Hepatocyte (in vitro differentiated cells): ENCODE data around the gene MMP20. TPM values are rescaled to one million over a fixed set of nuclear protein-coding genes. Genes with fewer than 3 reads are reported as not detected.

Experiments used
- DNase-seq: peaks from one replicate; pipeline ENCODE4 v3.0.0-alpha.2; 2016; ENCODE audit warnings: low spot score
- H2AFZ ChIP-seq: fragments of 200-600 bp; sonication (generic); 2 replicates; pipeline ENCODE4 v1.6.0; 2016; ENCODE audit warnings: antibody characterized with exemption, mild to moderate bottlenecking
- H3K27ac ChIP-seq: fragments of 200-600 bp; sonication (generic); 2 replicates; pipeline ENCODE4 v1.5.1; 2016; ENCODE audit warnings: mild to moderate bottlenecking
- H3K27me3 ChIP-seq: fragments of 200-600 bp; sonication (generic); 2 replicates; pipeline ENCODE4 v1.6.1; 2016
- H3K36me3 ChIP-seq: fragments of 200-600 bp; sonication (generic); replicated peaks from 2 replicates; pipeline ENCODE4 v1.5.1; 2016; ENCODE audit warnings: low read depth; ENCODE audit not compliant: insufficient read depth
- H3K4me1 ChIP-seq: fragments of 200-600 bp; sonication (generic); 2 replicates; pipeline ENCODE4 v1.5.1; 2016; ENCODE audit warnings: mild to moderate bottlenecking, moderate library complexity; ENCODE audit not compliant: insufficient read depth
- H3K4me2 ChIP-seq: fragments of 200-600 bp; sonication (generic); 2 replicates; pipeline ENCODE4 v1.6.0; 2016
- H3K4me3 ChIP-seq: fragments of 200-600 bp; sonication (generic); 2 replicates; pipeline ENCODE4 v1.5.1; 2016; ENCODE audit warnings: mild to moderate bottlenecking
- H3K79me2 ChIP-seq: fragments of 200-600 bp; sonication (generic); 2 replicates; pipeline ENCODE4 v1.6.0; 2017; ENCODE audit warnings: mild to moderate bottlenecking
- H3K9me2 ChIP-seq: fragments of 200-600 bp; sonication (generic); replicated peaks from 2 replicates; pipeline ENCODE4 v1.6.0; 2017; ENCODE audit warnings: mild to moderate bottlenecking; ENCODE audit not compliant: insufficient read depth
- H3K9me3 ChIP-seq: fragments of 200-600 bp; sonication (generic); 2 replicates; pipeline ENCODE4 v1.5.1; 2016; ENCODE audit warnings: low read depth, mild to moderate bottlenecking
- H4K20me1 ChIP-seq: fragments of 200-600 bp; sonication (generic); 2 replicates; pipeline ENCODE4 v1.6.0; 2016; ENCODE audit warnings: mild to moderate bottlenecking; ENCODE audit not compliant: insufficient read depth, poor library complexity, severe bottlenecking
- CTCF ChIP-seq: fragments of 200-600 bp; sonication (generic); IDR thresholded peaks from 2 replicates; pipeline ENCODE4 v1.5.1; 2016; ENCODE audit warnings: antibody characterized with exemption, mild to moderate bottlenecking; ENCODE audit not compliant: poor library complexity
- EZH2 ChIP-seq: fragments of 200-600 bp; sonication (generic); IDR thresholded peaks from 2 replicates; pipeline ENCODE4 v1.6.1; 2016; ENCODE audit warnings: antibody characterized with exemption, mild to moderate bottlenecking, borderline replicate concordance
- EZH2phosphoT487 ChIP-seq: fragments of 200-600 bp; sonication (generic); IDR thresholded peaks from one replicate; pipeline ENCODE4 v1.6.1; 2018; ENCODE audit warnings: antibody characterized with exemption, mild to moderate bottlenecking, low read depth, moderate library complexity; ENCODE audit not compliant: unreplicated experiment, severe bottlenecking
- WGBS: methylation state at CpG from one replicate; pipeline ENCODE4 v1.1.6; 2016; ENCODE audit warnings: low lambda C conversion rate; ENCODE audit errors: missing lambda C conversion rate; 5-methylcytosine and 5-hydroxymethylcytosine counted together
- polyA plus RNA-seq: library from polyadenylated mRNA; unstranded; fragments of >200 nt; fragmentation: Nextera tagmentation; extraction: Ambion mirVana; gene quantifications from 2 replicates; pipeline ENCODE4 v1.2.1, GENCODE V29; 2016
- total RNA-seq: library from RNA; depleted of rRNA; stranded (reverse); fragments of >200 nt; gene quantifications from 2 replicates; pipeline ENCODE4 v1.2.3, GENCODE V29; 2014

MMP20 gene
- total and polyA plus RNA-seq, 2 experiments from 2014 or later: not detected

GRCh38 chr11:102643941-102644340 is 18.8 kb upstream of the MMP20 start:
- no peak for DNase-seq
- no peak for TF ChIP-seq EZH2phosphoT487
- no peak for TF ChIP-seq EZH2
- no peak for TF ChIP-seq CTCF
- WGBS: 96% methylated on average over 4 of the region's 4 CpGs

GRCh38 chr11:102640946-102641345 is 15.8 kb upstream of the MMP20 start:
- no peak overlapping the region for H3K27ac ChIP-seq
- peak overlapping the region; percentile 32 for H2AFZ ChIP-seq

More at GRCh38 chr11:102643941-102644340, 18.8 kb upstream of the MMP20 start:
- no peak overlapping the region for H3K4me3 ChIP-seq
- H3K4me1 ChIP-seq: no peaks in the 10 kb centered on the region
- H3K9me2 ChIP-seq: no peaks in the 10 kb centered on the region
- no peaks in the 10 kb centered on the region for H3K79me2 ChIP-seq
- H3K27ac ChIP-seq: no peak overlapping the region
- no peaks in the 10 kb centered on the region for H3K27me3 ChIP-seq
- no peak overlapping the region for H3K4me2 ChIP-seq
- no peak overlapping the region for H2AFZ ChIP-seq
- no peaks in the 10 kb centered on the region for H3K9me3 ChIP-seq
- no peaks in the 10 kb centered on the region for H3K36me3 ChIP-seq
- no peaks in the 10 kb centered on the region for H4K20me1 ChIP-seq

GRCh38 chr11:102639656-102640055 is 14.5 kb upstream of the MMP20 start:
- H3K4me2 ChIP-seq: no peak overlapping the region
- H3K27me3 ChIP-seq: no peaks in the 10 kb centered on the region
- DNase-seq: no peak
- no peak overlapping the region for H3K27ac ChIP-seq
- no peaks in the 10 kb centered on the region for H3K9me3 ChIP-seq
- TF ChIP-seq CTCF: no peak
- no peak for TF ChIP-seq EZH2
- TF ChIP-seq EZH2phosphoT487: no peak
- H2AFZ ChIP-seq: no peak overlapping the region
- H3K9me2 ChIP-seq: no peaks in the 10 kb centered on the region
- H4K20me1 ChIP-seq: no peaks in the 10 kb centered on the region
- H3K4me1 ChIP-seq: no peaks in the 10 kb centered on the region
- no peaks in the 10 kb centered on the region for H3K36me3 ChIP-seq
- H3K79me2 ChIP-seq: no peaks in the 10 kb centered on the region
- no peak overlapping the region for H3K4me3 ChIP-seq

More at GRCh38 chr11:102640946-102641345, 15.8 kb upstream of the MMP20 start:
- H3K27me3 ChIP-seq: no peaks in the 10 kb centered on the region
- H3K9me2 ChIP-seq: no peaks in the 10 kb centered on the region
- DNase-seq: peak; percentile 46
- H3K36me3 ChIP-seq: no peaks in the 10 kb centered on the region
- peak overlapping the region; percentile 20 for H3K4me2 ChIP-seq
- no peak for TF ChIP-seq EZH2
- no peak for TF ChIP-seq CTCF
- TF ChIP-seq EZH2phosphoT487: no peak
- H3K9me3 ChIP-seq: no peaks in the 10 kb centered on the region
- H3K4me3 ChIP-seq: no peak overlapping the region
- H3K79me2 ChIP-seq: no peaks in the 10 kb centered on the region
- no peaks in the 10 kb centered on the region for H3K4me1 ChIP-seq
- WGBS: 49% methylated on average over 8 of the region's 8 CpGs
- no peaks in the 10 kb centered on the region for H4K20me1 ChIP-seq

- Histone ChIP-seq H3K27me3 (no peaks in the 10 kb centered on the region), H2AFZ (no peak overlapping the region), H4K20me1 (no peaks in the 10 kb centered on the region), H3K4me1 (no peaks in the 10 kb centered on the region), H3K4me2 (no peak overlapping the region), H3K27ac (no peak overlapping the region), H3K9me2 (no peaks in the 10 kb centered on the region), H3K4me3 (no peak overlapping the region), H3K79me2 (no peaks in the 10 kb centered on the region), H3K36me3 (no peaks in the 10 kb centered on the region), H3K9me3 (no peaks in the 10 kb centered on the region)
- peak; percentile 11 for DNase-seq
- no peak for TF ChIP-seq CTCF
- 73% methylated on average over 5 of the region's 5 CpGs for whole genome bisulfite sequencing
These were observed 12.6 kb upstream of the MMP20 start for GRCh38 chr11:102637731-102638130.
